HepG2 (cell line): Measurements from ENCODE around the gene EPN3. TPM values are rescaled to one million over a fixed set of nuclear protein-coding genes. Genes with fewer than 3 reads are reported as not detected.

Experiments used
- ATAC-seq: fragments of 200-7000 bp; cut with Tn5 transposase; 3 replicates; pipeline ENCODE4 v1.9.1; 2020; ENCODE audit warnings: mild to moderate bottlenecking, moderate library complexity
- BruUV-seq: library from RNA; stranded (reverse); fragments of 400-500 nt; replicated peaks from 2 replicates; lab custom pipeline; 2021; lab: Mats Ljungman, UMichigan
- CTCF ChIA-PET: fragments of 300-600 bp; formaldehyde crosslinking; extraction: SDS; loops from one replicate; lab custom pipeline; 2021; ENCODE audit warnings: low total read pairs, inconsistent platforms, low intra/inter-chr PET ratio; lab: Yijun Ruan, JAX
- POLR2A ChIA-PET: fragments of 350-600 bp; sonication (Branson Sonifier 250); formaldehyde crosslinking; loops from one replicate; lab custom pipeline; 2020; ENCODE audit warnings: antibody characterized with exemption, inconsistent platforms; lab: Yijun Ruan, JAX
- DNase-seq: peaks from one replicate; pipeline ENCODE4 v3.0.0-alpha.2; 2015; ENCODE audit warnings: low spot score
- FAIRE-seq: peaks from 3 replicates; lab custom pipeline; 2011; peaks lifted over from hg19 to GRCh38; lab: Jason Lieb, UNC
- H2AFZ ChIP-seq: one replicate; pipeline ENCODE4 v1.6.1; 2011; ENCODE audit warnings: low read length, inconsistent platforms
- H3K27ac ChIP-seq: fragments of 300-600 bp; 3 replicates; pipeline ENCODE4 v1.8.0; 2011; ENCODE audit warnings: mixed run types, mild to moderate bottlenecking, mixed read lengths, low read length, inconsistent platforms; ENCODE audit not compliant: insufficient read depth; ENCODE audit errors: extremely low read length
- H3K27me3 ChIP-seq, 2 experiments: fragments of 200-600 bp in 1 of 2; 2 replicates in 1 of 2; 3 replicates in 1 of 2; pipeline versions ENCODE4 v1.6.0 to v1.8.0; 2011; ENCODE audit warnings: low read length in 2 of 2, mild to moderate bottlenecking in 2 of 2, moderate library complexity in 2 of 2, inconsistent platforms in 1 of 2; ENCODE audit not compliant: insufficient read depth in 2 of 2, control insufficient read depth in 1 of 2
- H3K36me3 ChIP-seq, 2 experiments: fragments of 200-600 bp in 1 of 2; replicated peaks in 1 of 2; 2 replicates in 1 of 2; 3 replicates in 1 of 2; pipeline versions ENCODE4 v1.5.1 to v1.8.0; 2011; ENCODE audit warnings: low read length in 2 of 2, inconsistent platforms in 1 of 2; ENCODE audit not compliant: insufficient read depth in 2 of 2, control insufficient read depth in 1 of 2
- H3K4me1 ChIP-seq: 2 replicates; pipeline ENCODE4 v1.5.1; 2012; ENCODE audit warnings: low read length, inconsistent platforms; ENCODE audit not compliant: insufficient read depth
- H3K4me2 ChIP-seq: 2 replicates; pipeline ENCODE4 v1.6.0; 2011; ENCODE audit warnings: low read depth, low read length, inconsistent platforms
- H3K4me3 ChIP-seq, 3 experiments: fragments of 200-600 bp in 1 of 3; sonication (generic), shearing (Covaris generic) in 1 of 3; replicated peaks in 1 of 3; 2 replicates each; pipeline ENCODE4 v1.5.1; 2011 to 2016; ENCODE audit warnings: low read length in 3 of 3, inconsistent platforms in 2 of 3, low read depth in 2 of 3, mild to moderate bottlenecking in 2 of 3, control low read depth in 1 of 3, mixed read lengths in 1 of 3; ENCODE audit not compliant: insufficient read depth in 1 of 3
- H3K79me2 ChIP-seq: one replicate; pipeline ENCODE4 v1.6.1; 2011; ENCODE audit warnings: low read length, inconsistent platforms; ENCODE audit not compliant: insufficient read depth
- H3K9ac ChIP-seq: 2 replicates; pipeline ENCODE4 v1.6.0; 2011; ENCODE audit warnings: mild to moderate bottlenecking, low read depth, low read length, inconsistent platforms; ENCODE audit not compliant: insufficient read depth
- H3K9me3 ChIP-seq: 2 replicates; pipeline ENCODE4 v1.5.1; 2012; ENCODE audit warnings: mild to moderate bottlenecking, low read length
- H4K20me1 ChIP-seq: 2 replicates; pipeline ENCODE4 v1.6.0; 2011; ENCODE audit warnings: inconsistent platforms, mild to moderate bottlenecking, low read length, moderate library complexity; ENCODE audit not compliant: insufficient read depth
- BRCA1 ChIP-seq: sonication (generic); formaldehyde crosslinking; IDR thresholded peaks from 2 replicates; pipeline ENCODE4 v1.4.0; 2020; ENCODE audit warnings: missing genetic modification reagents
- CREB1 ChIP-seq, 2 experiments: fragments of 450-650 bp in 1 of 2; IDR thresholded peaks; 2 replicates each; pipeline ENCODE4 v1.6.1; 2016 to 2017; ENCODE audit warnings: control low read depth in 1 of 2, mild to moderate bottlenecking in 1 of 2, missing compliant biosample characterization in 1 of 2, missing genetic modification characterization in 1 of 2
- IKZF1 ChIP-seq: fragments of 450-650 bp; IDR thresholded peaks from 2 replicates; pipeline ENCODE4 v1.7.1; 2016
- KDM3A ChIP-seq: IDR thresholded peaks from 2 replicates; pipeline ENCODE4 v1.6.1; 2018; ENCODE audit warnings: low read depth, missing compliant biosample characterization
- NFE2L1 ChIP-seq: sonication (generic); formaldehyde crosslinking; IDR thresholded peaks from 2 replicates; pipeline ENCODE4 v1.4.0; 2020; ENCODE audit warnings: missing genetic modification reagents, mild to moderate bottlenecking, borderline replicate concordance
- NKX3-1 ChIP-seq: sonication (generic); formaldehyde crosslinking; IDR thresholded peaks from 2 replicates; pipeline ENCODE4 v1.5.0; 2020; ENCODE audit warnings: missing genetic modification reagents
- RERE ChIP-seq: IDR thresholded peaks from 2 replicates; pipeline ENCODE4 v1.6.1; 2016; ENCODE audit warnings: low read depth, missing genetic modification reagents, missing compliant biosample characterization
- RFXAP ChIP-seq: sonication (generic); formaldehyde crosslinking; IDR thresholded peaks from 2 replicates; pipeline ENCODE4 v1.4.0; 2020; ENCODE audit warnings: missing genetic modification reagents, borderline replicate concordance
- THAP11 ChIP-seq: IDR thresholded peaks from 2 replicates; pipeline ENCODE4 v1.6.1; 2016; ENCODE audit warnings: missing biosample characterization, missing genetic modification reagents
- ZNF788 ChIP-seq: sonication (generic); formaldehyde crosslinking; IDR thresholded peaks from 2 replicates; pipeline ENCODE4 v1.5.0; 2020; ENCODE audit warnings: mild to moderate bottlenecking, missing genetic modification reagents, borderline replicate concordance
- WGBS: methylation state at CpG from one replicate; pipeline ENCODE4 v1.1.6; 2017; ENCODE audit warnings: low lambda C conversion rate; 5-methylcytosine and 5-hydroxymethylcytosine counted together
- in situ Hi-C: cut with HindIII; loops from 2 replicates; pipeline ENCODE4 v1.10.0; 2017; ENCODE audit warnings: low pct_unique_long_range_greater_than_20kb; ENCODE audit not compliant: extremely low pct_ligation_motif_present
- intact Hi-C: fragments of 100-400 bp; cut with micrococcal nuclease; formaldehyde crosslinking; loops from one replicate; pipeline ENCODE4 v1.10.0; 2022; ENCODE audit not compliant: unreplicated experiment
- polyA plus RNA-seq, 8 experiments: library from polyadenylated mRNA; depleted of rRNA in 3 of 8; stranded (reverse) in 7 of 8; unstranded in 1 of 8; fragments of >200 nt; fragmentation: Illumina TruSeq in 4 of 8; extraction: Trizol in 4 of 8; gene quantifications; 2 replicates each; pipeline versions ENCODE4 v1.2.1 to v1.2.3, GENCODE V29; 2011 to 2016; ENCODE audit warnings: low read depth in 4 of 8, missing spikeins in 1 of 8, mixed read lengths in 1 of 8; ENCODE audit not compliant: insufficient read depth in 1 of 8
- total RNA-seq, 5 experiments: library from RNA; depleted of rRNA; stranded (reverse); fragments of >200 nt; fragmentation: Illumina TruSeq; extraction: Trizol; gene quantifications; 2 replicates each; pipeline ENCODE4 v1.2.3, GENCODE V29; 2016; ENCODE audit warnings: low read depth in 1 of 5
- TF ChIP-seq, protein P1 (sequence below): sonication (generic); formaldehyde crosslinking; IDR thresholded peaks from 2 replicates; pipeline ENCODE4 v1.8.1; 2022; ENCODE audit warnings: low read depth, mild to moderate bottlenecking, missing genetic modification reagents
- TF ChIP-seq, protein P2 (sequence below): sonication (generic); formaldehyde crosslinking; IDR thresholded peaks from 2 replicates; pipeline ENCODE4 v1.5.0; 2020; ENCODE audit warnings: missing genetic modification reagents
- TF ChIP-seq, protein P3 (sequence below): IDR thresholded peaks from 2 replicates; pipeline ENCODE4 v1.6.1; 2012; ENCODE audit warnings: low read depth, low read length, improper control_type of control experiment

The EPN3 gene
- total and polyA plus RNA-seq, 2 of the 13 experiments (the other 11 are each of a cell fraction or from before 2014, with no cell fraction given) = 0.11 to 0.95 TPM

DNA sequence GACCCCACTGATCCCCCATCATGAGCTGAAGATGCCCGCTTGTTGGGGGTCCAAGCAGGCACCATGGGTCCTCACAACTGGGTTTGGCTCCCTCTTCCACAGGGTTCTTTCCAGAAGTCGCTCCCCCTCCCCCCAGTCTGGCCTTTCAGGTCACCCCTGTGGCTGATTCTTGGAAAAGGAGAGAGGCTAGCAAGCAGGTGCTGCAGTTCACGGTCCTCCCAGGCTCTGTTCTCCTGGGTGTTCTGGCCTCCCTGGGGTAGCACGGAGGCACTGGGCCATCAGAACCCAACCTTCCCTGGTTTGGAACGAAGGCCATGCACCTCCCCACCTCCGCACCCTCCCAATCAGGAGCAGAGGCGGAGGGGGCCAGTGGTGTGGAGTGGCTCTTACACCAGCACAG is 46.9 kb downstream of the EPN3 start (continued):
- TF ChIP-seq, protein P1, sequence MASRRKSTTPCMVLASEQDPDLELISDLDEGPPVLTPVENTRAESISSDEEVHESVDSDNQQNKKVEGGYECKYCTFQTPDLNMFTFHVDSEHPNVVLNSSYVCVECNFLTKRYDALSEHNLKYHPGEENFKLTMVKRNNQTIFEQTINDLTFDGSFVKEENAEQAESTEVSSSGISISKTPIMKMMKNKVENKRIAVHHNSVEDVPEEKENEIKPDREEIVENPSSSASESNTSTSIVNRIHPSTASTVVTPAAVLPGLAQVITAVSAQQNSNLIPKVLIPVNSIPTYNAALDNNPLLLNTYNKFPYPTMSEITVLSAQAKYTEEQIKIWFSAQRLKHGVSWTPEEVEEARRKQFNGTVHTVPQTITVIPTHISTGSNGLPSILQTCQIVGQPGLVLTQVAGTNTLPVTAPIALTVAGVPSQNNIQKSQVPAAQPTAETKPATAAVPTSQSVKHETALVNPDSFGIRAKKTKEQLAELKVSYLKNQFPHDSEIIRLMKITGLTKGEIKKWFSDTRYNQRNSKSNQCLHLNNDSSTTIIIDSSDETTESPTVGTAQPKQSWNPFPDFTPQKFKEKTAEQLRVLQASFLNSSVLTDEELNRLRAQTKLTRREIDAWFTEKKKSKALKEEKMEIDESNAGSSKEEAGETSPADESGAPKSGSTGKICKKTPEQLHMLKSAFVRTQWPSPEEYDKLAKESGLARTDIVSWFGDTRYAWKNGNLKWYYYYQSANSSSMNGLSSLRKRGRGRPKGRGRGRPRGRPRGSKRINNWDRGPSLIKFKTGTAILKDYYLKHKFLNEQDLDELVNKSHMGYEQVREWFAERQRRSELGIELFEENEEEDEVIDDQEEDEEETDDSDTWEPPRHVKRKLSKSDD (CRISPR knock-in tag) = no peak
- TF ChIP-seq NKX3-1 (CRISPR knock-in tag) (no peak), ZNF788 (CRISPR knock-in tag) (no peak), CREB1 (IDR thresholded peaks at IDR 0.05) (no peak), CREB1 (CRISPR knock-in tag; IDR thresholded peaks at IDR 0.05) (no peak)
- TF ChIP-seq, protein P2, sequence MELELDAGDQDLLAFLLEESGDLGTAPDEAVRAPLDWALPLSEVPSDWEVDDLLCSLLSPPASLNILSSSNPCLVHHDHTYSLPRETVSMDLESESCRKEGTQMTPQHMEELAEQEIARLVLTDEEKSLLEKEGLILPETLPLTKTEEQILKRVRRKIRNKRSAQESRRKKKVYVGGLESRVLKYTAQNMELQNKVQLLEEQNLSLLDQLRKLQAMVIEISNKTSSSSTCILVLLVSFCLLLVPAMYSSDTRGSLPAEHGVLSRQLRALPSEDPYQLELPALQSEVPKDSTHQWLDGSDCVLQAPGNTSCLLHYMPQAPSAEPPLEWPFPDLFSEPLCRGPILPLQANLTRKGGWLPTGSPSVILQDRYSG (CRISPR knock-in tag) = no peak

DNA sequence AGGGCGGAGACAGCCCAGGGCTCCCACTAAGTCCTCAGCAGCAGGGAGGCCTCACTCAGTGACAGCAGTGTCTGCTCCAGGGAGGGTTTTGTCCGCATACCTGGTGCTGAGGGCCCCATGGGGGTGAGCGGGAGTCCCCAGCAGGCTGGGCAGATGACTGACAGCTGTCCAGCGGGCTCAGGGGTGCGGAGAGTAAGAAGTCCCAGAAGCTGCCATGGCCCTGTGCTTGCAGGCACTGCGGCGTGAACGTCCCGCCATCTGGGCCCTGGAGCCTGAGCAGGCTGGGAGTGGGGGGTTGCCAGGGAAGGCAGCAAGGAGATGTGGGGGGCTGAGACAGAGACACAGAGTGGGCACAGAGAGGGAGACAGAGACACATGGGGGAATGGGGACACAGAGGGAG is 48.1 kb downstream of the EPN3 start:
- H3K4me2 ChIP-seq = no peak overlapping the region
- no peaks in the 10 kb centered on the region for H3K4me1 ChIP-seq
- H3K9ac ChIP-seq = no peak overlapping the region
- POLR2A ChIA-PET = no interaction called here
- no TSS peak for BruUV-seq
- no peak overlapping the region for H3K27ac ChIP-seq
- H2AFZ ChIP-seq = no peak overlapping the region
- no peak for FAIRE-seq
- 59% methylated on average over 7 of the region's 9 CpGs for WGBS
- intact Hi-C loops (no loop called here), in situ Hi-C loops (no loop called here)
- H4K20me1 ChIP-seq = no peaks in the 10 kb centered on the region
- CTCF ChIA-PET = no interaction called here
- no peaks in the 10 kb centered on the region for H3K9me3 ChIP-seq
- H3K27me3 ChIP-seq = peaks cover 19 to 93% of the 10 kb centered on the region in 2 experiments
- H3K4me3 ChIP-seq = no peak overlapping the region
- no peaks in the 10 kb centered on the region for H3K79me2 ChIP-seq
- no peak for ATAC-seq
- DNase-seq = no peak
- H3K36me3 ChIP-seq = no peaks in the 10 kb centered on the region
- no peak for TF ChIP-seq RFXAP (CRISPR knock-in tag)
- no peak for TF ChIP-seq THAP11 (CRISPR knock-in tag)
- TF ChIP-seq, protein P3, sequence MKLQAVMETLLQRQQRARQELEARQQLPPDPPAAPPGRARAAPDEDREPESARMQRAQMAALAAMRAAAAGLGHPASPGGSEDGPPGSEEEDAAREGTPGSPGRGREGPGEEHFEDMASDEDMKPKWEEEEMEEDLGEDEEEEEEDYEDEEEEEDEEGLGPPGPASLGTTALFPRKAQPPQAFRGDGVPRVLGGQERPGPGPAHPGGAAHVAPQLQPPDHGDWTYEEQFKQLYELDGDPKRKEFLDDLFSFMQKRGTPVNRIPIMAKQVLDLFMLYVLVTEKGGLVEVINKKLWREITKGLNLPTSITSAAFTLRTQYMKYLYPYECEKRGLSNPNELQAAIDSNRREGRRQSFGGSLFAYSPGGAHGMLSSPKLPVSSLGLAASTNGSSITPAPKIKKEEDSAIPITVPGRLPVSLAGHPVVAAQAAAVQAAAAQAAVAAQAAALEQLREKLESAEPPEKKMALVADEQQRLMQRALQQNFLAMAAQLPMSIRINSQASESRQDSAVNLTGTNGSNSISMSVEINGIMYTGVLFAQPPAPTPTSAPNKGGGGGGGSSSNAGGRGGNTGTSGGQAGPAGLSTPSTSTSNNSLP = no peak
- no peak for TF ChIP-seq NFE2L1 (CRISPR knock-in tag)
- TF ChIP-seq BRCA1 (CRISPR knock-in tag) = no peak
- no peak for TF ChIP-seq RERE (CRISPR knock-in tag)
- TF ChIP-seq IKZF1 = no peak
- TF ChIP-seq KDM3A (CRISPR knock-in tag) = no peak
